Esophagus squamous epithelium (tissue), 5 donors: ENCODE measurements around the gene CD164. TPM values are rescaled to one million over a fixed set of nuclear protein-coding genes. Genes with fewer than 3 reads are reported as not detected.

Experiments used
- DNase-seq: peaks from one replicate; lab custom pipeline; 2025; lab: John Stamatoyannopoulos, UW
- H3K27ac ChIP-seq, 4 donors: fragments of 200-600 bp; sonication (generic); one replicate each; pipeline ENCODE4 v1.5.1; 2016 to 2019; ENCODE audit warnings: mild to moderate bottlenecking in 1 of 4
- H3K27me3 ChIP-seq, 4 donors: fragments of 200-600 bp; sonication (generic); 1 replicate in 3 of 4; 2 replicates in 1 of 4; pipeline versions ENCODE4 v1.5.1 to v1.6.0; 2017 to 2021; ENCODE audit warnings: antibody characterized with exemption in 1 of 4
- H3K36me3 ChIP-seq, 3 donors: fragments of 200-600 bp; sonication (generic); one replicate each; pipeline ENCODE4 v1.5.1; 2016 to 2019
- H3K4me1 ChIP-seq, 3 donors: fragments of 200-600 bp; sonication (generic); one replicate each; pipeline ENCODE4 v1.5.1; 2017 to 2019
- H3K4me3 ChIP-seq, 4 donors: fragments of 200-600 bp; sonication (generic); 1 replicate in 3 of 4; 2 replicates in 1 of 4; pipeline ENCODE4 v1.5.1; 2016 to 2019; ENCODE audit warnings: mild to moderate bottlenecking in 2 of 4, moderate library complexity in 1 of 4
- H3K9me3 ChIP-seq, 3 donors: fragments of 200-600 bp; sonication (generic); one replicate each; pipeline ENCODE4 v1.5.1; 2016 to 2019
- CTCF ChIP-seq, 6 experiments: fragments of 450-650 bp in 4 of 6; fragments of 200-600 bp in 2 of 6; sonication (generic) in 2 of 6; IDR thresholded peaks; one replicate each; pipeline ENCODE4 v1.5.1; 2016 to 2019; ENCODE audit warnings: antibody characterized with exemption in 6 of 6, mild to moderate bottlenecking in 4 of 6, moderate library complexity in 4 of 6
- POLR2A ChIP-seq, 4 donors: fragments of 450-650 bp; IDR thresholded peaks; one replicate each; pipeline ENCODE4 v1.6.1; 2017; ENCODE audit warnings: antibody characterized with exemption in 4 of 4, mild to moderate bottlenecking in 4 of 4, moderate library complexity in 3 of 4
- WGBS, 2 donors: methylation state at CpG; one replicate each; pipeline ENCODE4 v1.1.5; 2018; 5-methylcytosine and 5-hydroxymethylcytosine counted together
- intact Hi-C: fragments of 100-400 bp; cut with DNase I; formaldehyde crosslinking; loops from one replicate; pipeline ENCODE4 v1.15.0; 2022
- total RNA-seq, 4 donors: library from RNA; depleted of rRNA; stranded (reverse); fragments of >200 nt; gene quantifications; one replicate each; pipeline ENCODE4 v1.1.0, GENCODE V29; 2016
- donor health status: DM: yes; HTN: yes; CAD: no.

CD164 gene
- total RNA-seq, 4 donors from 2014 or later, result 60.8 to 129 (median 97.1) TPM

- no peaks in the 10 kb centered on the region for H3K27me3 ChIP-seq
- no peak overlapping the region for H3K27ac ChIP-seq
- peaks cover 0 to 46% (median 9%) of the 10 kb centered on the region in 3 donors for H3K36me3 ChIP-seq
- 9 to 22% methylated on average over 2 of the region's 2 CpGs for WGBS, 2 donors
- no peaks in the 10 kb centered on the region for H3K9me3 ChIP-seq
- peaks cover 7 to 57% (median 14%) of the 10 kb centered on the region in 3 donors for H3K4me1 ChIP-seq
- peak overlapping the region in 3 of 4 donors; percentile 80 to 97 (median 95) for H3K4me3 ChIP-seq
- TF ChIP-seq POLR2A (IDR thresholded peaks at IDR 0.05), result no peak
- intact Hi-C loops, result loop anchor here (10.0 kb wide), 1 partner anchor 195 kb away; no protein-coding TSS in a partner anchor
- no peak for DNase-seq
Measured at GRCh38 chr6:109379711-109380110, 2.6 kb downstream of the CD164 start.

DNA sequence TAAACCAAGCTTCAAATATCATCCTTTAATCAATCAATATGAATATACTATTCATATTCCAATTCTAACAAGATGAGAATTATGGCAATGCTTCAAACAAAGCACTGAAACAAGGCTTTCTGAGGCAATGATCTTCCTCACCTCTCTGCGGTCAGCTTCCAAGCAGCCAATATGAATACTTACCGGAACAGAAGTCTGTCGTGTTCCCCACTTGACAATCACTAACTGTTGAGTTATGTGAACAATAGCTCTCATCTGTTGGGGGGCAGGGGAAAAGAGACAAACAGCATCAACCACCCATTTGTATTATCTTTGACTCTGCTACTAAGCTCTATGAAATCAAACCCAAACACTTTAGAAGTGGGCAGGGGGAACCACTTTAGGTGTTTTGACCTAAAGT, 4.5 kb downstream of the CD164 start:
- TF ChIP-seq CTCF (IDR thresholded peaks at IDR 0.05) (no peak), POLR2A (IDR thresholded peaks at IDR 0.05) (no peak)
- DNase-seq, result no peak
- intact Hi-C loops, result no loop called here
- Histone ChIP-seq H3K27me3 (no peaks in the 10 kb centered on the region), H3K4me1 (peaks cover 0 to 61% (median 4%) of the 10 kb centered on the region in 3 donors), H3K36me3 (peaks cover 0 to 66% (median 18%) of the 10 kb centered on the region in 3 donors), H3K4me3 (no peak overlapping the region), H3K9me3 (no peaks in the 10 kb centered on the region), H3K27ac (no peak overlapping the region)
- 72 to 90% methylated on average over 3 of the region's 3 CpGs for WGBS, 2 donors

DNA sequence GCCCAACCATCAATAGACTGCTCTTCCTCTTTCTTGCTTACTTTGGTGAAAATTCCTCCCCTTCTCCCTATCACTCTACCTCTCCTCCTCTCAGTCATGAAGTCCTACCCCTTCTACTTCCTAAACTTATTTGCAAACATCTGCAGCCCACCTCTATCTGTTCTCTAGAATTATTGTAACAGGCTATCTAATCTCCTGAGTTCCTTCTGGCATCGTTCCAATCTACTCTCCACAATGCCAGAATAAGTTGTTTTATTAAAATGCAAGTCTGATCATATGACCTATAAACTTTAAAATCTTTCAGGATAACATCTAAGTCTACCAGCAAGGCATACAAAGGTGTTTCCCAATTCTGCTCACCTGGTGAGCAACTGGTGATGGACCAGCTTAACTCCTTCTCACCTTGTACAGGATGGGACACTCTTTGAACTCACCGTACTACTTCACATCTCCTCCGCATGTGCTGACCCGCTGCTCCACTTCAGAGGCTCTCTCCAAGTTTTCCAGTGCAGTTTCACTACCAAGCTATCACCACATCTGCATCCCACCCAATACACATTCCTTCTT, 7.9 kb downstream of the CD164 start:
- Histone ChIP-seq H3K36me3 (peaks cover 0 to 95% (median 18%) of the 10 kb centered on the region in 3 donors), H3K27ac (no peak overlapping the region), H3K27me3 (no peaks in the 10 kb centered on the region), H3K4me1 (peaks cover 0 to 67% (median 4%) of the 10 kb centered on the region in 3 donors), H3K9me3 (no peaks in the 10 kb centered on the region), H3K4me3 (no peak overlapping the region)
- WGBS, 2 donors, result 62 to 83% methylated on average over 4 of the region's 4 CpGs
- TF ChIP-seq CTCF (IDR thresholded peaks at IDR 0.05) (no peak), POLR2A (IDR thresholded peaks at IDR 0.05) (no peak)
- DNase-seq, result no peak
- intact Hi-C loops, result no loop called here

GRCh38 chr6:109373762-109374161, 8.5 kb downstream of the CD164 start:
- TF ChIP-seq CTCF (IDR thresholded peaks at IDR 0.05), result no peak
- no peak for TF ChIP-seq POLR2A (IDR thresholded peaks at IDR 0.05)
- Histone ChIP-seq H3K27ac (no peak overlapping the region), H3K9me3 (no peaks in the 10 kb centered on the region), H3K4me3 (no peak overlapping the region), H3K36me3 (peaks cover 0 to 95% (median 18%) of the 10 kb centered on the region in 3 donors), H3K27me3 (no peaks in the 10 kb centered on the region), H3K4me1 (peaks cover 0 to 61% (median 0%) of the 10 kb centered on the region in 3 donors)
- 70 to 77% methylated on average over 4 of the region's 4 CpGs for WGBS, 2 donors
- intact Hi-C loops, result no loop called here
- no peak for DNase-seq

GRCh38 chr6:109373331-109373730, 8.9 kb downstream of the CD164 start:
- intact Hi-C loops, result no loop called here
- Histone ChIP-seq H3K36me3 (peaks cover 0 to 95% (median 21%) of the 10 kb centered on the region in 3 donors), H3K4me1 (peaks cover 0 to 56% (median 0%) of the 10 kb centered on the region in 3 donors), H3K27ac (no peak overlapping the region), H3K9me3 (no peaks in the 10 kb centered on the region), H3K4me3 (no peak overlapping the region), H3K27me3 (no peaks in the 10 kb centered on the region)
- WGBS, 2 donors, result 81 to 90% methylated on average over 4 of the region's 4 CpGs
- TF ChIP-seq CTCF (IDR thresholded peaks at IDR 0.05) (no peak), POLR2A (IDR thresholded peaks at IDR 0.05) (no peak)
- DNase-seq, result no peak
